Ascending aorta (tissue), 2 donors: ENCODE data around the gene FGF21. TPM values are rescaled to one million over a fixed set of nuclear protein-coding genes. Genes with fewer than 3 reads are reported as not detected.

Source experiments
- DNase-seq, 2 donors: peaks; one replicate each; pipeline ENCODE4 v3.0.0-alpha.2; 2019; ENCODE audit warnings: low spot score in 2 of 2
- H3K27ac ChIP-seq, 2 donors: fragments of 200-600 bp; sonication (generic); one replicate each; pipeline ENCODE4 v1.5.1; 2016 to 2017; ENCODE audit warnings: mild to moderate bottlenecking in 1 of 2
- H3K27me3 ChIP-seq: fragments of 200-600 bp; sonication (generic); one replicate; pipeline ENCODE4 v1.5.1; 2017
- H3K36me3 ChIP-seq, 2 donors: fragments of 200-600 bp; sonication (generic); one replicate each; pipeline ENCODE4 v1.5.1; 2016
- H3K4me1 ChIP-seq, 2 donors: fragments of 200-600 bp; sonication (generic); one replicate each; pipeline ENCODE4 v1.5.1; 2016 to 2017; ENCODE audit warnings: mild to moderate bottlenecking in 1 of 2
- H3K4me3 ChIP-seq, 2 donors: fragments of 200-600 bp; sonication (generic); one replicate each; pipeline ENCODE4 v1.5.1; 2016 to 2017; ENCODE audit warnings: mild to moderate bottlenecking in 1 of 2
- H3K9me3 ChIP-seq, 2 donors: fragments of 200-600 bp; sonication (generic); one replicate each; pipeline ENCODE4 v1.5.1; 2016
- intact Hi-C: fragments of 100-400 bp; cut with DNase I; formaldehyde crosslinking; loops from one replicate; pipeline ENCODE4 v1.15.1; 2023
- total RNA-seq: library from RNA; depleted of rRNA; stranded (reverse); fragments of >200 nt; gene quantifications from one replicate; pipeline ENCODE4 v1.1.0, GENCODE V29; 2016
- TF ChIP-seq, protein P1 (sequence below), 3 experiments: fragments of 200-600 bp in 2 of 3; fragments of 450-650 bp in 1 of 3; sonication (generic) in 2 of 3; IDR thresholded peaks; one replicate each; pipeline ENCODE4 v1.5.1; 2016 to 2019; ENCODE audit warnings: antibody characterized with exemption in 3 of 3, mild to moderate bottlenecking in 1 of 3, moderate library complexity in 1 of 3

Gene FGF21
- total RNA-seq, 1 donor from 2014 or later = not detected

DNA sequence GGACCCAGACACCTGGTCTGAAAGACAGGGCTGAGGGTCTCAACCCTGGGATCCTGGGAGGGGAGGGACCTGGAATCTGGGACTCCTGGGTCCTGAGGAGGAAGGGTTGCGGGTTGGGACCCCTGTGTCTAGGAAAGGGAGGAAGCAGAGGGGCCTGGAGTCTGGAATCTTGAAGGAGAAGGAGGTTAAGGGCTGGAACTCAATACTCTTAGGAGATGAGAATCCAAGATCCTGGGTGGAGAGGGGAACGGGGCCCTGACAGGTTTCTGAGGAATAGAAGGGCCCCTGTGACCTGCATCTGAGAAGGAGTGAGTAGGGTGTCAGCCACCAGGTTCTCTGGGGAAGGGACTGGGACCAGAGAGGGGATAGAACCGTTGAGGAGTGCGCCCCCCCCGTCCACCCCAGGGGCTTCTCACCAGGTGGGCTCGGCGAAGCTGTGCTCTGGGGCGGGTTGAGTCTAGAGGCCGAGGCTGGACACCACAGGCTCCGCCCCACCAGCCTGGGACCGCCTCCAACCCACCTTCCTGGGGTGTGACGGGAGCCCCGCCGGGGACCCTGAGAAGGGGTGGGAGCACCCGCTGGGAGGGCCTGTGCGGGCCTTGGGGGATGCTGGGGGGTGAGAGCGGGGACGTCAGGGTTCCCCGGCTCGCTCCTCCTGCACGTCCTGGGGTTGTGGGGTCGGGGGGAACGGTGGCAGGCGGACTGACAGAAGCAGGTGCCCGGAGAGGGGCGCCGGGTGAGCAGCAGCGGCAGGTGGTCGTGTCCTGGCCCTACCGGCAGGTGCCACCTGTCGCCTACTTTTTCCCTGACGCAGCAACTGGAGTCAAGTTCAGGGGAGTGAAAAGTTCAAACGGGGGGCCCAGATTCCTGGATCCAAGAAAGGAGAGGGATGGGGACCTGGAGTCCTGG, 35.8 kb upstream of the FGF21 start, which contains the start of gene MAMSTR:
MAMSTR (minus strand) TSS at position 463 of the 909 bp plus-strand sequence. CDS start 694 bp downstream, outside the sequence.
- Histone ChIP-seq H3K4me3 (peak within 1 kb of the TSS; percentile 48 to 65), H3K27ac (peak within 1 kb of the TSS; percentile 77 to 93), H3K36me3 (no peaks in the 10 kb centered on the region), H3K4me1 (peaks cover 12 to 23% of the 10 kb centered on the region in 2 donors), H3K9me3 (no peaks in the 10 kb centered on the region), H3K27me3 (no peaks in the 10 kb centered on the region)
- intact Hi-C loops = loop anchor here (2.0 to 10.0 kb wide), 2 partner anchors 19 to 355 kb away; partner anchors contain the start of genes SYNGR4 and TMEM143
- TF ChIP-seq, protein P1, sequence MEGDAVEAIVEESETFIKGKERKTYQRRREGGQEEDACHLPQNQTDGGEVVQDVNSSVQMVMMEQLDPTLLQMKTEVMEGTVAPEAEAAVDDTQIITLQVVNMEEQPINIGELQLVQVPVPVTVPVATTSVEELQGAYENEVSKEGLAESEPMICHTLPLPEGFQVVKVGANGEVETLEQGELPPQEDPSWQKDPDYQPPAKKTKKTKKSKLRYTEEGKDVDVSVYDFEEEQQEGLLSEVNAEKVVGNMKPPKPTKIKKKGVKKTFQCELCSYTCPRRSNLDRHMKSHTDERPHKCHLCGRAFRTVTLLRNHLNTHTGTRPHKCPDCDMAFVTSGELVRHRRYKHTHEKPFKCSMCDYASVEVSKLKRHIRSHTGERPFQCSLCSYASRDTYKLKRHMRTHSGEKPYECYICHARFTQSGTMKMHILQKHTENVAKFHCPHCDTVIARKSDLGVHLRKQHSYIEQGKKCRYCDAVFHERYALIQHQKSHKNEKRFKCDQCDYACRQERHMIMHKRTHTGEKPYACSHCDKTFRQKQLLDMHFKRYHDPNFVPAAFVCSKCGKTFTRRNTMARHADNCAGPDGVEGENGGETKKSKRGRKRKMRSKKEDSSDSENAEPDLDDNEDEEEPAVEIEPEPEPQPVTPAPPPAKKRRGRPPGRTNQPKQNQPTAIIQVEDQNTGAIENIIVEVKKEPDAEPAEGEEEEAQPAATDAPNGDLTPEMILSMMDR (IDR thresholded peaks at IDR 0.05) = no peak
- no peak for DNase-seq

- Histone ChIP-seq H3K27ac (peak overlapping the region; percentile 77 to 93), H3K4me3 (peak overlapping the region; percentile 48 to 65), H3K27me3 (no peaks in the 10 kb centered on the region), H3K9me3 (no peaks in the 10 kb centered on the region), H3K4me1 (peaks cover 6 to 24% of the 10 kb centered on the region in 2 donors), H3K36me3 (no peaks in the 10 kb centered on the region)
- intact Hi-C loops = loop anchor here (2.0 kb wide), 1 partner anchor 19 kb away; no protein-coding TSS in a partner anchor
- TF ChIP-seq, protein P1 (IDR thresholded peaks at IDR 0.05) = no peak
- DNase-seq = no peak
These were observed 35.1 kb upstream of the FGF21 start for GRCh38 chr19:48720251-48720612.

DNA sequence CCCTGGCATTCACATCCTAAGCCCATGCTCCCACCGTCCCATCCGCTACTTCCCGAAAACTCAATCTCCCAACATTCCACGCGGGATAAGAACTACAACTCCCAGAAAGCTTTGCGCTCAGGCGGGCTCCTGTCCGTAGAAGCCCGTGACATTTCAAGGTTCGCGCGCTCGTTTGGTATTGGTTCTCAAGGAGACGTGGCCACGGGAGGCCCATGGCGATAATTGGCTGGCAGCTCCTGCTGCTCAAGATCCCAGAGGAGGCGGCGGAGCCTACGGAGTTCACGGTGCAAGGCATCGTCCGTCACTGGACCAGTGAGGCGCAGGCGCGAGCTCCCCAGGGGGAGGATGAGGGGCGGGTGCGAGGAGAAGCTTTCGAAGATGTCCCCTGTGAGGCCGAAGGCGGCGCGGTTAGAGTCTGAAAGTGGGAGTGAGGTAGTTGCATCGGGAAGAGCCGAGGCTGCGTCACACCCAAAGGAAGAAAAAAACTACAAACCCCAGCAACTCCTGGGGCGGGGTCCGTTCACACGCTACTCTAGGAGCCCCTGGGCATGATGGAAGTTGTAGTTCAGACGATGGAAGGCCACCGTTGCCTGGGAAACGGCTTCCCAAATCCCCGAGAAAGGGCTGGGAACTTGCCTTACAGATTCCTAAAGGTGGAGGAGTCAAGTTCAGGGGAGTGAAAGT, 34.6 kb upstream of the FGF21 start:
- Histone ChIP-seq H3K4me1 (peaks cover 3 to 19% of the 10 kb centered on the region in 2 donors), H3K36me3 (no peaks in the 10 kb centered on the region), H3K4me3 (peak overlapping the region; percentile 48 to 65), H3K9me3 (no peaks in the 10 kb centered on the region), H3K27ac (peak overlapping the region; percentile 77 to 93), H3K27me3 (no peaks in the 10 kb centered on the region)
- intact Hi-C loops = loop anchor here (2.0 kb wide), 1 partner anchor 18 kb away; no protein-coding TSS in a partner anchor
- TF ChIP-seq, protein P1 (IDR thresholded peaks at IDR 0.05) = no peak
- DNase-seq = peak; percentile 98 to 100

DNA sequence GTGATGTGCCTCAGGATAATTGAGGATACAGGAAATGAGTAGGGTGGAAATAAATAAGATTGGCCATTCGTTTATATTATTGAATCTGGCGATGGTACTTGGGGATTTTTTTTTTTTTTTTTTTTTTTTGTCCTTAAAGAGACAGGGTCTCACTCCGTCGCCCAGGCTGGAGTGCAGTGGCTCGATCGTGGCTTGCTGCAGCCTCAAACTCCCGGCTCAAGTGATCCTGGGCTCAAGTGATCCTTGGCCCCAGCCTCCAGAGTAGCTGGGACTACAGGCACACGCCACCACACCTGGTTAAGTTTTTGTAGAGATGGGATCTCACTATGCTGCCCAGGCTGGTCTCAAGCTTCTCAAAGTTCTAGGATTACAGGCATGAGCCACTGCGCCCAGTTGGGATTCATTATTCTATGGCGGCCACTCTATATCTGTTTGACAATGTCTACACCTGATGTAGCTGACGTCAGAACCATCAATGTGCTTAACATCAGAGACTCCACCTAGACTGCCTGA, 33.1 kb upstream of the FGF21 start:
- no peak for DNase-seq
- intact Hi-C loops = no loop called here

More for the DNA sequence above, 33.1 kb upstream of the FGF21 start:
- H3K27ac ChIP-seq = no peak overlapping the region
- no peaks in the 10 kb centered on the region for H3K36me3 ChIP-seq
- no peak overlapping the region for H3K4me3 ChIP-seq
- no peaks in the 10 kb centered on the region for H3K27me3 ChIP-seq
- no peaks in the 10 kb centered on the region for H3K9me3 ChIP-seq
- TF ChIP-seq, protein P1 (IDR thresholded peaks at IDR 0.05) = no peak
- H3K4me1 ChIP-seq = peaks cover 3 to 15% of the 10 kb centered on the region in 2 donors
